Measurements from ENCODE around the gene PDCD5.
"Not testable (repeated sequence)": the region's sequence is repeated elsewhere in the genome, so short reads cannot be mapped to it uniquely, and the experiment has no call there.

The PDCD5 gene, protein sequence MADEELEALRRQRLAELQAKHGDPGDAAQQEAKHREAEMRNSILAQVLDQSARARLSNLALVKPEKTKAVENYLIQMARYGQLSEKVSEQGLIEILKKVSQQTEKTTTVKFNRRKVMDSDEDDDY

DNA sequence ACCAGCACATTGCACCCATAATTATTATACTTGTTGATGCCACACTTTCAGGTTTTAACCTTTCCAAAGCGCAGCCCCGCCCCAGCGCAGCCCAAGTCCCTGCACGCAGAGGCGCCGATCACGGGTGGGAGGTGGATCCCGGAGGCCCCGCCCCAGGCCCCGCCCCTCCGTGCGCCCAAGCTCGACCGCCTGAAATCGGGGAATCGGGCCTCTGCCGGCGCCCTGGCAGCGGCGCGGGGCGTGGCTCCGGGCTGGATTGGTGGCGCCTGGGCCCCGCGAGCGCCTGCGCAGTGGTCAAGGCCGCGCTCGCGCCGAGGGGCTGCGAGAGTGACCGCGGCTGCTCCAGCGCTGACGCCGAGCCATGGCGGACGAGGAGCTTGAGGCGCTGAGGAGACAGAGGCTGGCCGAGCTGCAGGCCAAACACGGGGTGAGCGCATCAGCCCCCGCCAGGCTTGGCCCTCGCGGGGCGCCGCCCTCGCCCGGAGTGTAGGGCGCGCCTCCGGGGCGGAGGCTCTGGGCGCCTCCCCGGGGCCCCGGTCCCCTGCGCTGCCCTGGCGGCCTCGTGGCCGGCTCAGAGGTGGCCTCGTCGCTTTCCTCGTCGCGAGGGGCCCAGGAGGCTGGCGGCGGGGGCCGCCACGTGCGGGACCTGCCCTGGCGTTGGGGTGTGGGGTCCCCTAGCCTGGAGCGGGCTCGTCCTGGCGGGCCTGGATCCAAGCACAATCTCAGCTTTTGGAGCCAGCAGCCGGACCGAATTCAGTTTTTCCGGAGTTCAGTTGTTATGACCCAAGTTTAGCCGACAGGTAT, at the start of gene PDCD5:
Gene PDCD5 (plus strand): TSS at position 290 of the 804 bp plus-strand sequence. CDS start 72 bp downstream, at position 362.
- peak; percentile 98 for DNase-seq

DNA sequence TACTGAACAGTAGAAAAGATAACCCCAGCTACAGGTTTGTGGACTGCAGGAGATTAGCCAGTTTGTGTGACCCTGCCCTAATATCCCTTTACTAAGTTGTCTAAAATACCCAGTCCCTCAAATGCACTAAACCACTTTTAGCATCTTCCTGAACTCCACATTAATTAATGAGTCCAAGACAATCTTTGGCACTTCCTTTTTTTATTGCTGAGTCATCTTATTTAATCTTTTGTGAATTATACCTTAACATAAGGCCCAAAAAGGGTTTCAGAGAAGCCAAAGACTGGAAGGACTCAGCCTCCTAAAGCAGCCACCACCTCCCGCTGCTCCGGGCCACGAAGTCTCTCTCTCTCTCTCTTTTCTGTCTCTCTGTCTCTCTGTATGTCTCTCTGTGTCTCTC, 48.8 kb upstream of the PDCD5 start:
- DNase-seq, result no peak

DNA sequence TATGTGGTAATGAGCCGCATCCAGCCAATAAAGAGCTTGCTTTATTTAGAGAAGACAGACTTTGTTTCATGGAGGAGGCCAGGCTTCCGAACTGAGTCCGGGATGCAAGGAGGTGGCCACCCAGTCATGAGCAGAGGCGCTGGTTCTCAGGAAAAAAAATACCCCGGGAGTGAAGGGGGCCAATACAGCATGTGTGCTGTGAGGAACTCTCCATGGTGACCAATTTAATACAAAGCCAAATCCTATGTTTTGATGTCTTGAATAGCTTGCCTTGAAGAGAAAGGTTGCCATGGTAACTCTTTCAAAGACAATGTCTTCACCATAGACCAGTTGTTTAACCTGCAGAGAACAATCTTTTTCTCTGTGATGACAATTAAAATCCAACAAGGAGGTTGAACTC, 43.4 kb upstream of the PDCD5 start:
- DNase-seq, result no peak

DNA sequence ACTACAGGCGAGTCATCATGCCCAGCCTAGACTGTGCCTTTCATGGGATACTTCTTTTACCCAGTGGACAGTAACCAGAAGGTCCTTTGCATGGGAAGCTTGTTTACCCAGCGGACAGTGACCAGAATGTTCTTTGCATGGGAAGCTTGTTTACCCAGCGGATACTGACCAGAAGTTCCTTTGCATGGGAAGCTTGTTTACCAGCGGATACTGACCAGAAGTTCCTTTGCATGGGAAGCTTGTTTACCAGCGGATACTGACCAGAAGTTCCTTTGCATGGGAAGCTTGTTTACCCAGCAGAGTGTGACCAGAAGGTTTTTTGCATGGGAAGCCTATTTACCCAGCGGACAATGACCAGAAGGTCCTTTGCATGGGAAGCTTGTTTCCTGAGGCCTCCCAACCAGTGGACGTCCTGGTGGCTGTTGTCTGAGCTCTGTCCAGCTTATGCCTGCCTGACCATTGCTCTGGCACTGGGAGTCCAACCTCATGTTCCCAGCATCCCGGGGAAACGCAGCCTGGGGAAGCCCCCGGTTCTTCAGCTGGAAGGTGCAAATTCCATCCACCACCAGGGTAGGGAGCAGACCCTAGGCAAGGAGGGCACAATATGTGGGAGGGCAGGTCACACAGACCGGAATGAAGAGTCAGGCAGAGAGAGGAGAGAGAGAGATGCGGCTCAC, 41.6 kb upstream of the PDCD5 start:
- DNase-seq, result no peak

DNA sequence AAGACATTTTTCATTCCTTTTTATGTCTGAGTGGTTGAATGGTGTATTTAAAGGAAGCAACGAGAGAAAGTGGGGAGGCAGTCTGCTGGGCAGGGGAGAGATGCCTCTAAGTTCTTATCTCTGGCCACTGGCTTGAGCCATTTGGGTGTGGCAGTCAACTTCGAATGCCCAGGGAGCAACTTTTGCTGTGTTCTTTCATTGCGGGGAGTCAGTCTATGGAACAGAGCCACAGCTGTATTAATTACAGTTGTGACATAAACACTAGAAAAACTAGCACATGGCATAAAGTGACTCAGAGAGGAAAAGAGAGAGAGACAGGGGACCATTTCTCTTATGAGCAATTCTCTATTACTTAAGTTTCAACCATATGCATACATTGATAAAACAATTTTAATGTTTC, 40.4 kb upstream of the PDCD5 start:
- no peak for DNase-seq

DNA sequence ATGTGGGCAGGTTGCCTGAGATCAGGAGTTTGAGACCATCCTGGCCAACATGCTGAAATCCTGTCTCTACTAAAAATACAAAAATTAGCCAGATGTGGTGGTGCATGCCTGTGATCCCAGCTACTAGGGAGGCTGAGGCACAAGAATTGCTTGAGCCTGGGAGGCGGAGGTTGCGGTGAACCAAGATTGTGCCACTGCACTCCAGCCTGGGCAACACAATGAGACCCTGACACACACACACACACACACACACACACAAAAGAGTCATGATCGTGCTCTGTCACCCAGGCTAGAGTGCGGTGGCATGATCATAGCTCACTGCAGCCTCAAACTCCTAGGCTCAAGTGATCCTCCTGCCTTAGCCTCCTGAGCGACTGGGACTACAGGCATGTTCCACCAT, 39.6 kb upstream of the PDCD5 start:
- not testable (repeated sequence) for DNase-seq

DNA sequence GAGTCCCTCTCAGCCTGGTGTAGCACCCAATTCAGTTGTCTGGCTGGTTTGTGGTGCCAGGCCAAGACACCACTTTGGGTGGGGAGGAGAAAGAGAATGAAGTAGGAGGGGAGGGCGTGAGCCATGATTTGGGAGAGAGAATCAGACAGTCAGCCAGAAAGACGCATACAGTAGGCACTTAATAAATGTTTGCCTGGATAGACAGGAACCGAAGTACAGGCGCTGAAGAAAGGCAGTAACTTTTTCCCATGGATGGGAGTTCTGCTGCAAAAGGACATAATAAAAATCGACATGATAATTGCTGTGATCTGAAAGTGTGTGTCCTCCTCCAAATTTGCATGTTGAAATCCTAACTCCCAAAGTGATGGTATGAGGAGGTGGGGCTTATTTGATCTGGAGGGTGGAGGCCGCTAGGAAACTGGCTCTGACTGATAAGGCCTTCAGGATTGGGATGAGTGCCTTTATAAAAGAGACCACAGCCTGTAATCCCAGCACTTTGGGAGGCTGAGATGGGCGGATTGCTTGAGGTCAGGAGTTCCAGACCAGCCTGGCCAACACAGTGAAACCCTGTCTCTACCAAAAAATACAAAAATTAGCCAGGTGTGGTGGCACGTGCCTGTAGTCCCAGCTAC, 38.4 kb upstream of the PDCD5 start:
- no peak for DNase-seq

DNA sequence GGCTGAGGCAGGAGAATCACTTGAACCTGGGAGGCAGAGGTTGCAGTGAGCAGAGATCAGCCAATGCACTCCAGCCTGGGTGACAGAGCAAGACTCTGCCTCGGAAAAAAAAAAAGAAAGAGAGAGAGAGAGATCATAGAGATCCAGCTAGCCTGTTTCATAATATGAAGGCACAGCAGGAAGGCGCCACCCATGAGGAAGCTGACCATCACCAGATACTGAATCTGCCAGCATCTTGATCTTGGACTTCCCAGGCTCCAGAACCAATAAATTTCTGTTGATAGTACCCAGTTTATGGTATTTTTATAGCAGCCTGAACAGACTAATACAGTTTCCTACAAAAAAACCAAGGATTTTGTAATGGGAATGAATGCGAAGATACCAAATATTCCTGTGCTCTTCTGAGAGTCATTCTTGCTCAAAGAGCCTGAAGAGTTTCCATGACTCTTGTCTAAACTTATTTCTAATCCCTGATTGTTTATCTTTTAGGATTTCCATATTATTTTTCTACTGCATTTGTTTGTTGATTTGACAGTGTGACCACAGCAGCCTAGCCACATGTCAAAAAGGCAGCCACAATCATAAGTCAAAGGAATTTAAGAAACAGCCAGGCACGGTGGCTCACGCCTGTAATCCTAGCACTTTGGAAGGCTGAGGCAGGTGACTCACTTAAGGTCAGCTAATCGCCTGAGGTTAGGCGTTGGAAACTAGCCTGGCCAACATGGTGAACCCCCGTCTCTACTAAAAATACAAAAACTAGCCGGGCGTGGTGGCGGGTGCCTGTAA, 37.7 kb upstream of the PDCD5 start:
- no peak for DNase-seq

DNA sequence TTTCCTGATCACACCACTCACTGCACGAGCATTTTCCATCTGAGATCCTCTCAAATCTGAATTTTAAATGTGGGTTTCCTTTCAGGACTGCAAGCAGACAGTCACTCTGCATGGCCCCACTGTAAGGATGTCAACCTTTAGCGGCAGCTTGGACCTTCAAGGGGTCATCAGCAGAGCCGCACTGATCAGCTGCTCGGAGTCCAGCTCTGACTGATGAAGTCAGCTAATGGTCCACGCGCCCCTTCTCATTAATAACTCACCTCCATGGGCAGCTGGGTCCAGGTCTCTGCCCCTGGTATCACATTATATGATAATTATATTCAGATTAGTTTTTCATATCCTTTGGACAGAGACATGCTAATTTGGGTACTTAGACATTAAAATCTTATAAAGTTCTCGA, 36.1 kb upstream of the PDCD5 start:
- no peak for DNase-seq

DNA sequence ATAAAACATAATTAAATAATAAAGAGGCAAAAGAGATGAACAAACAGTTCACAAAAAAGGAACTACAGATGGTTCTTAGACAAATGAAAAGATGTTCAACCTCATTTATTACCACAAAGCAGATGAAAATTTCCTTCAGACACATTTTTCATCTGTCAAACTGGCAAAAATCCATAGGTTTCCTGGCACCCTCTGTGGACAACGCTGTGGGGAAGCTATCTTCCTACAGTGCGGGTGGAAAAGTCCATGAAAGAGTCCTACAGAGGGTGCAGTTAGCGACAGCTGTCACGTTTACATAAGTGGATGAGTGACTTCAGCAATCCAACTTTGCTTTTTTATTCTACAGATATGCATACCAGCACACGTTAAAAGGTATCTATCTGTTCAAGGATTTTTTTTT, 30.3 kb upstream of the PDCD5 start:
- DNase-seq, result no peak

DNA sequence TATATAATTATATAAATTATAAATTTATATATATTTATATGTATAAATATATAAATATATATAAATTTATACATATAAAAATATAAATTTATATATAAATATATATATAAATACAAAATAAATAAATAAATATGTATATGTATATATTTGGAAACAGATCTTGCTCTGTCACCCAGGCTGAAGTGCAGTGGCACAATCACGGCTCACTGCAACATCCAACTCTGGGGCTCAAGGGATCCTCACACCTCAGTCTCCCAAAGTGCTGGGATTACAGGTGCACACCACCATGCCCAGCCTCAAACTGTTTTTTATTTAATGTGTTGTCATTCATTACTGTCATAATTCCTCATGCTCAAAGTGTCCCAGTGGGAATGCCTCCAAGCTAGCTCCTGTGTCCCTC, 25.2 kb upstream of the PDCD5 start:
- DNase-seq, result no peak

DNA sequence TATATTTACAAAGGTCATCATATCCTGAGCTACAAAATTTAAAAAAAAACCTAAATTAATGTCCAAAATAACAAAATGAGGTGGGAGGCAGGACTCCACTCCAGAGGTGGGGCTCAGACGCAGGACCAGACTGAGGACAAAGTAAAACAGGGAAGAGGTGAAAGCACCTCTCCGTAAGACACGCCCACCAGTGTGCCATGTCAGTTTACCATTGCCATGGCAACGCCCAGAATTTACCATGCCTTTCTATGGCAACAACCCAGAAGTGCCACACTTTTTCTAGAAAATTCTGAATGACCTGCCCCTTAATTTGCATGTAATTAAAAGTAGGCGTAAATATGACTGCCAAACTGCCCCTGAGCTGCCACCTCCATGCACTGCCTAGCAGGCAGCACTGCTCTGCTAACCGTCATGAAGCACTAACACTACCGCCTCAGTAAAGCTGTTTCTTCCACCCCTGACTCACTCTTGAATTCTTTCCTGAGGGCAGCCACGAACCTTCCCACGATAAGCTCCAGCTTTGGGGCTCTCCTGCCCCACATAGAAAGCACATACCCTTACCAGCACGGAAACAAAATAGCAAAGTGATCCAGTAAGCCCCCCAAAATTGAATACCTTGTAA, 22.3 kb upstream of the PDCD5 start:
- no peak for DNase-seq

DNA sequence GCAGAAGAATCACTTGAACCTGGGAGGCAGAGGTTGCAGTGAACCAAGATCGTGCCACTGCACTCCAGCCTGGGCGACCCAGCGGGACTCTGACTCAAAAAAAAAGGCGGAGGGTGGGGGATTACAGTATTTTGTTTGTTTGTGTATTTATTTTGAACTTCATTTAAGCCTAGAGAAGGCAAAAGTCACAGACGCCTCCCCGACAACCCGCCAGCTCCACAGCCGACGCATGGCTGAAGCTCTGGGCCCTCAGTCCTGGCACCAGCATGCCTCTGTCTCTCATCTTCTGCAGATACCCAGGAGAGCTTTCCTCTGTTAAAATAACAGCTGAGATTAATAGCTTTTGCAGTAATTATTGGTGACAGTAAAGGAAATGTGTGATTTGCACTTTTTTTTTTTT, 17.2 kb upstream of the PDCD5 start:
- DNase-seq, result no peak

DNA sequence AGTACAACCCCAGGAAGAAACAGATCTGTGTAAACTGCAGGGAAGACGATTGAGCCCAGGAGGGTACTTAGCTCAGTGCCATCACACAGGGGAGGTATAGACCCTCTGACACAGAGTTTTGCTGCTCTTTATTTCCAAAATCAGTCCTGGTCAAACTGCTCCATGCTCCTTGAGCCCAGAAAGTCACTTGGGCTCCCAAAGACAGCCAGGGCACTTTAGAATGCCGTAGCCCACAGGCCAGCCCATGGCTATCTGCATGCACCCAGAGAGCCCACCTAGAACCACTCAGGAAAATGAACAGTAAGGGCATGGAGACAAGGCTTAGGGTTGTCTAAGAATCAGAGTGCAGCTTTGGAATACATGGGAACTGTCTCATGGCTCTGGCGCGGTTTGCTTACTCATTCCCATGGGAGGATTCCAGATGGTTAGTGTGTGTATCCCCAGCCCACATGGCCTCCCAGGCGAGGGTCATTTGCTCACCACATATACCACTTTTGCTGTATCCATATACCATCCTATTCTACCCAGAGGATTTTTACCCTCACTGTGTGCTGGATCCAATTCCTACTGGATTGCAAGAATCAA, 14.7 kb upstream of the PDCD5 start:
- DNase-seq, result no peak

DNA sequence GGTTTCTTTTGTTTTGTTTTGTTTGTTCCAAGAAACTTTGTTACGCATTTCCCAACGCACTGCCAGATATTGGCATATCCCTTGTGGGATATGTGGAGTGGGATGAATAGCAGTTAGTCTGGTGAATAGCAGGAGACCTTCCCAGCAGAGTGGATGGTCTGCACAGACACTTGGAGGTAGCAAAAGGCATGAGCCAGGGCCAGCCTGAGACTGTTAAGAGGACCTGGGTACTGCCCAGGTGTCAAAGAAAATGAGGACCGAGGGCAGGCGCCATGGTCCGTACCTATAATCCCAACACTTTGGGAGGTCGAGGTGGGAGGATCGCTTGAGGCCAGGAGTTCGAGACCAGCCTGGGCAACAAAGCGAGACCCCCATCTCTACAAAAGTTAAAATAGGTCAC, 13.5 kb upstream of the PDCD5 start:
- DNase-seq, result no peak

DNA sequence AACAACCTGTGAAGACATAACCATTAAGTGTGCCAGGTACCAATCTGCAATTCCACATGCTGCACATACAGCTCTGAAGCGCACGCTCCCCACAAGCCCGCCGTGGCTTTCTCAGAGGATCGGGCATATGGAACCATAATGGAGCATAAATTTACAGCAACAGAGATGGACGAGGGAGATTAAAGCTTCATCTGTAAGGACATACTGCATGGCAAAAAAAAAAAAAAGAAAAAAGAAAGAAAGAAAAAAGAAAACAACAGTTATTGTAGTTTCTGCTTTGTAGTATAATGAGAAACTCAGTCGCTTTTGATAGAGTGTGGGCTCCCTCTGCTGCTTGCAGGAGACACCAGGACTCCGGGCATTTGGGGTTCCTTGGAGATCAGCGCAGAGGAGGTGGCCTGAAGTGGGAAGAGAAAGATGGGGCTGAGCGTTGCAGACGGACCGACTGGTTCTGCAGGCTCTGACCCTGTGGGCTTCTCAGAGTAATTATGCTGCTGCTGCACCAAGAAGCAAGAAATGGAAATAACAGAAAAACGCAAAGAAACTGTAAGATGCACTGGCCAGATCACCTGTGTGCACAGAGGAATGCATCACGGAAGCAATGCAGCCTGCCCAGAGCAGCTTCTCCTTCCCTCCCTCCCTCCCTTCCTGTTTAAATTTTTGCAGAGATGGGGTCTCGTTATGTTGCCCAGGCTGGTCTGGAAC, 10.8 kb upstream of the PDCD5 start:
- peak; percentile 48 for DNase-seq

DNA sequence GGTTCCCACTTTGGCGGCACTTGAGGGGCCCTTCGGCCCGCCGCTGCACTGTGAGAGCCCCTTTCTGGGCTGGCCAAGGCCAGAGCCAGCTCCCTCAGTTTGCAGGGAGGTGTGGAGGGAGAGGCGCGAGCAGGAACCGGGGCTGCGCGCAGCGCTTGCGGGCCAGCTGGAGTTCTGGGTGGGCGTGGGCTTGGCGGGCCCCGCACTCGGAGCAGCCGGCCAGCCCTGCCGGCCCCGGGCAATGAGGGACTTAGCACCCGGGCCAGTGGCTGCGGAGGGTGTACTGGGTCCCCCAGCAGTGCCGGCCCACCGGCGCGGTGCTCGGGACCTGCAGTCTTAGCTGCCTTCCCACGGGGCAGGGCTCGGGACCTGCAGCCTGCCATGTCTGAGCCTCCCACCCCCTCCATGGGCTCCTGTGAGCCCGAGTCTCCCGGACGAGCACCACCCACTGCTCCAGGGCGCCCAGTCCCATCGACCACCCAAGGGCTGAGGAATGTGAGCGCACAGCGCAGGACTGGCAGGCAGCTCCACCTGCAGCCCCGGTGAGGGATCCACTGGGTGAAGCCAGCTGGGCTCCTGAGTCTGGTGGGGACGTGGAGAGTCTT, 9.4 kb upstream of the PDCD5 start:
- DNase-seq, result not testable (repeated sequence)

DNA sequence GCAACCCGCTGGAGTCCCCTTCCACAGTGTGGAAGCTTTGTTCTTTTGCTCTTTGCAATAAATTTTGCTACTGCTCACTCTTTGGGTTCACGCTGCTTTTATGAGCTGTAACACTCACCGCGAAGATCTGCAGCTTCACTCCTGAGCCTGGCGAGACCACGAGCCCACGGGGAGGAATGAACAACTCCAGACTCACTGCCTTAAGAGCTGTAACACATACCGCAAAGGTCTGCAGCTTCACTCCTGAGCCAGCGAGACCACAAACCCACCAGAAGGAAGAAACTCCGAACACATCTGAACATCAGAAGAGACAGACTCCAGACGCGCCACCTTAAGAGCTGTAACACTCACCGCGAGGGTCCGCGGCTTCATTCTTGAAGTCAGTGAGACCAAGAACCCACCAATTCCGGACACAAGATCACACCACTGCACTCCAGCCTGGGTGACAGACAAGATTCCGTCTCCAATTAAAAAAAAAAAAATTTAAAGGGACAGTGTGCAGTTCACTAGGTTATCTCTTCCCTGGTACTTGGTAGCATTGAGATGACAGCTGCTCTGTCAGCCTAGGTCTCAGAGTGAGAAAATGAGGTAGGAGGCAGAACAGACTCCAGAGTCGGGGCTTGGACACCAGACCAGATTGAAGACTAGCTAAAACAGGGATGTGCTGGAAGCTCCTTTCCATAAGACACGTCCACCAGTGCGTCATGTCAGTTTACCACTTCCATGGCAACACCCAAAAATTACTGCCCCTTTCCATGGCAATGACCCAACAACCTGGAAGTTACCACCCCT, 8.1 kb upstream of the PDCD5 start:
- DNase-seq, result peak; percentile 27

DNA sequence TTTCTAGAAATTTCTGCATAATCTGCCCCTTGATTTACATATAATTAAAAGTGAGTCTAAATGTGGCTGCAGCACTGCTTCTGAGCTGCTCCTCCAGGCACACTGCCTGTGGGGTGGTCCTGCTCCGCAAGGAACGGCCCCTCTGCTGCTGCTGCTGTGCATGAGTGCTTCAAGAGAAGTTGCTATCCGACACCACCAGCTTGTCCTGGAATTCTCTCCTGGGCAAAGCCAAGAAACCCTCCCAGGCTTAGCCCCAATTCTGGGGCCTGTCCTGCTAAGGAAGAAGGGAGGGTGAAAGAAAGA, 7.5 kb upstream of the PDCD5 start:
- no peak for DNase-seq

DNA sequence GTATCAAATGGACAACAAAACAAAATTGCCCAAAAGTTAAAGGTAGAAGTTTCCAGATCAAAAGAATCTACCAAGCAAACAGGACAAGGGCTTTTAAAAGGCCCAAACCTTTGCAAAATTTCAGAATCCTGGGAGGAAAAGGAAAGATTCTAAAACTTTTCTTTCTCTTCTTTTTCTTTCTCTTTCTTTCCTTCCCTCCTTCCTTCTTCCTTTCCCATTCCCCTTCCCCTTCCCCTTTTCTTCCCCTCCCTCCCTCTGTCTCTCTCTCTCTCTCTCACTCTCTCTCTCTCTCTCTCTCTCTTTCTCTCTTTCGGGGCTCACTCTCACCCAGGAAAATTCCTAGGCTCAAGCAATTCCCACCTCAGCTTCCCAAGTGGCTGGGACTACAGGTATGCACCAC, 4.2 kb upstream of the PDCD5 start:
- DNase-seq, result no peak

Measured in activated T-cell treated with anti-CD3 and anti-CD28 coated beads, Interleukin-2, amount 50 U/mL, for 1 hour (primary cell).